Measurements from ENCODE around the gene EMB. TPM values are rescaled to one million over a fixed set of nuclear protein-coding genes. Genes with fewer than 3 reads are reported as not detected.

Gene EMB
- 3.1 TPM for total RNA-seq

GRCh38 chr5:50440651-50441492, at the start of gene EMB:
Gene EMB (minus strand): TSS chr5:50441288. CDS start chr5:50441151, 137 bp downstream.

Other genes starting within 250 kb of the EMB start
- gene PARP8, start 225.3 kb upstream of the EMB start, total RNA-seq = 61.3 TPM

All from parietal lobe (tissue), 1 donor.